GM12801 (cell line): ENCODE measurements around the gene CYB5R3.

Experiments used
- CTCF ChIP-seq: IDR thresholded peaks from one replicate; pipeline ENCODE4 v1.5.1; 2011; ENCODE audit warnings: control low read depth; ENCODE audit not compliant: insufficient read length; ENCODE audit errors: extremely low read depth

The CYB5R3 gene

GRCh38 chr22:42615092-42615859 lies 33.9 kb downstream of the CYB5R3 start:
- no peak for TF ChIP-seq CTCF

- TF ChIP-seq CTCF = no peak
These were observed 34.7 kb downstream of the CYB5R3 start, which contains the start of gene POLDIP3 for GRCh38 chr22:42614312-42615091. Gene POLDIP3 (minus strand): TSS chr22:42614883. CDS start chr22:42614857, 26 bp downstream.

GRCh38 chr22:42613872-42614301 lies 35.3 kb downstream of the CYB5R3 start:
- no peak for TF ChIP-seq CTCF

- TF ChIP-seq CTCF = no peak
These were observed 36.9 kb downstream of the CYB5R3 start for GRCh38 chr22:42612336-42612735.

GRCh38 chr22:42611051-42611450 lies 38.1 kb downstream of the CYB5R3 start:
- no peak for TF ChIP-seq CTCF

GRCh38 chr22:42610186-42610585 lies 39.0 kb downstream of the CYB5R3 start:
- TF ChIP-seq CTCF = no peak

- TF ChIP-seq CTCF = no peak
These were observed 40.3 kb downstream of the CYB5R3 start for GRCh38 chr22:42608823-42609361.
